GM10248 (cell line): Measurements from ENCODE around the gene HOXA3.

Experiments
- CTCF ChIA-PET: fragments of 300-600 bp; sonication (Branson Sonifier 250); formaldehyde crosslinking; extraction: SDS; loops from one replicate; lab custom pipeline; 2021; ENCODE audit warnings: antibody characterized with exemption; lab: Yijun Ruan, JAX
- POLR2A ChIA-PET: fragments of 350-650 bp; sonication (Branson Sonifier 250); formaldehyde crosslinking; extraction: SDS; loops from one replicate; lab custom pipeline; 2020; ENCODE audit warnings: antibody characterized with exemption; lab: Yijun Ruan, JAX
- DNase-seq: peaks from one replicate; pipeline ENCODE4 v3.0.0; 2012; ENCODE audit errors: extremely low spot score
- TF ChIP-seq, protein P1 (sequence below): IDR thresholded peaks from 2 replicates; pipeline ENCODE4 v1.5.1; 2012; ENCODE audit warnings: mild to moderate bottlenecking, low read depth; ENCODE audit errors: extremely low read depth, missing control alignments, control extremely low read depth

HOXA3 gene

DNA sequence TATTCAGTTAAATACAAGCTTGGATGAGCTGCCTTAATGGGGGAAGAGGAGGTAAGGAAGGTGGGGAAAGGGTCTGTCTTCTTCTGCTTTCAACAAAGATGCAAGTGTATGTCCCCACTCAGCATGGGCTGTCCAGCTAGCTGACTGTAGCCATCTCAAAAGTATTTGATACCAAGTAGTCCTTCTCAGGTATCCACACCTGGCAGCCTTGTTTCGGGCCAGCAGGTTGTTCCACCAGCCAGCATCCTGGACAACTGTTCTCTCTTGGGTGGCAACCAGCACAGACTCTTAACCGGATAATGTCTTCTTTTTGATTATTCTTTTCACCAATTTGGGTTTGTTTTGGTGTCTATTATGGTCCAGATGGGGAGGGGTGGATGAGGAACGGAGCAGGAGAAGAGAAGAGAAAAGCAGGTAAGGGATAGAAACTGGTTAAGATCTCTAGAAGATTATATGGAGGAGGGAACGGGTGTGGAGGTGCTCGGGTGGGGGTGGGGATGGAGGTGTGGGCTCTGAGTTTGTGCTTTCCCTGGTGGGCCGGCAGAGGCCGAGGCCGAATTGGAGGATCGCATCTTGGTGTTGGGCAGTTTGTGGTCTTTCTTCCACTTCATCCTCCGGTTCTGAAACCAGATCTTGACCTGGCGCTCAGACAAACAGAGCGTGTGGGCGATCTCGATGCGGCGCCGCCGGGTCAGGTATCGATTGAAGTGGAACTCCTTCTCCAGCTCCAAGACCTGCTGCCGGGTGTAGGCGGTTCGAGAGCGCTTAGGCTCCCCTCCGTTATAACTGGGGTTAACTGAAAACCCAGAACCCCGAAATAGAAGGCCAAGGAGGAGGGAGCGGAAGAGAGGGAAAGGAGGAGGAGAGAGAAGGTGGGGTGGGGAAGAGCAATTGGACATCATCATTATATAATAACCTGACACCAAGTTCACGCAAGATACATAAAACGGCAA, 23.3 kb downstream of the HOXA3 start:
- no peak for DNase-seq
- ChIA-PET CTCF (interaction anchor here (0.9 kb wide), 1 partner anchor 32 kb away, joined by 3 read pairs; no protein-coding TSS in a partner anchor), POLR2A (no interaction called here)
- TF ChIP-seq, protein P1, sequence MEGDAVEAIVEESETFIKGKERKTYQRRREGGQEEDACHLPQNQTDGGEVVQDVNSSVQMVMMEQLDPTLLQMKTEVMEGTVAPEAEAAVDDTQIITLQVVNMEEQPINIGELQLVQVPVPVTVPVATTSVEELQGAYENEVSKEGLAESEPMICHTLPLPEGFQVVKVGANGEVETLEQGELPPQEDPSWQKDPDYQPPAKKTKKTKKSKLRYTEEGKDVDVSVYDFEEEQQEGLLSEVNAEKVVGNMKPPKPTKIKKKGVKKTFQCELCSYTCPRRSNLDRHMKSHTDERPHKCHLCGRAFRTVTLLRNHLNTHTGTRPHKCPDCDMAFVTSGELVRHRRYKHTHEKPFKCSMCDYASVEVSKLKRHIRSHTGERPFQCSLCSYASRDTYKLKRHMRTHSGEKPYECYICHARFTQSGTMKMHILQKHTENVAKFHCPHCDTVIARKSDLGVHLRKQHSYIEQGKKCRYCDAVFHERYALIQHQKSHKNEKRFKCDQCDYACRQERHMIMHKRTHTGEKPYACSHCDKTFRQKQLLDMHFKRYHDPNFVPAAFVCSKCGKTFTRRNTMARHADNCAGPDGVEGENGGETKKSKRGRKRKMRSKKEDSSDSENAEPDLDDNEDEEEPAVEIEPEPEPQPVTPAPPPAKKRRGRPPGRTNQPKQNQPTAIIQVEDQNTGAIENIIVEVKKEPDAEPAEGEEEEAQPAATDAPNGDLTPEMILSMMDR = no peak

DNA sequence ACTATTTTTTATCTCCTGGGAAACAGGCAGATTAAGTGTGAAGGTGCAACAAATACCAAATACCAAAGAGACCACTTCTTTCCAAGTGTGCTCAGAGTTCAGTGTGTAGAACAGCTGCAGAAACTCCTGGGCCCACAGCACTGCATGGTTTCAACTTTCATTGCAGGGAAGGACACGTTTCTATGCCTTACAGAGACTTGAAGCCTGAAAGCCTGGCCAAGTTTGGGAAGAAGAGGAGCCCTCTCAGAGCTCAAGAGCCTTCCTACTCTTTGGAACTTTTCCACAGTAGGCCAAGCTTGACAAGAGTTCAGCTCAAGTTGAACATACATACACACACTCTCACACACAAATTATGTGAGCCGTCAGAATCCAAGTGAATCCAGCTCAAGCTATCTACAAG, 24.3 kb downstream of the HOXA3 start:
- POLR2A ChIA-PET = no interaction called here
- CTCF ChIA-PET = interaction anchor here (0.8 kb wide), 1 partner anchor 446 kb away, joined by 4 read pairs; no protein-coding TSS in a partner anchor
- DNase-seq = no peak
- TF ChIP-seq, protein P1 = no peak

DNA sequence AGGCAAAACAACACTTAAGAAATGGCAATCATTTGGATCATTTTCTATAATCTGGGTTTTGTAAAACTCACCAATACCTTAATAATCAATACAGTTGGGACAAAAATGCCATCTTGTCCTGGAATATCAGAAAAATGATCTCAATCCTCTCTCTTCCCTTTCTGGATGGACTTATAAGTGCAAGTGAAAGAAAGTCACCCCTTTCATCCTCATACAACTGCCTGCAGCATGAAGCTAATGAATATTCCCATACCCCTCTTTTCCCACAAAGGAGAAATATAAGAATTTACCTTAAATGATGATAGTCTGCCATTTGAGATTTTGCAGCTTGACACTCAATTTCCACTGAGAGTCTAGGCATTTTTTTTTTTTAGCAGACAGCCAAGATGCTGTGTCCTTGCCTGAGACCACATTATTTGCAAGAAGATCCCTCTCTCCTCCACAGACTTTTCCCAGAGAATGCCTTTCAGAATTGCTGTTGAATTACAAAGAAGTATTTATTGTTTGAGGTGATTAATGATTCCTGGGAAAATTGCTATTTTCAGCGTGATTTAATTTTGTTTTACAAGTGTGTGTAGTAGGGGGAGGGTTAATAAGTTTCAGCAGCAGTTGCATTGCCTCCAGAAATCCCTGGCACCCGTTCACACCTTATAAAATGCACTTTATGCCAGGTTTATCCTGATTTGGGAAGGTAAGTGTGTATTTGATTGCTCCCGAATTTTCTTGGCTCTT, 25.6 kb downstream of the HOXA3 start:
- ChIA-PET POLR2A (no interaction called here), CTCF (interaction anchor here (0.9 kb wide), 1 partner anchor 34 kb away, joined by 4 read pairs; no protein-coding TSS in a partner anchor)
- TF ChIP-seq, protein P1 = no peak
- DNase-seq = no peak

DNA sequence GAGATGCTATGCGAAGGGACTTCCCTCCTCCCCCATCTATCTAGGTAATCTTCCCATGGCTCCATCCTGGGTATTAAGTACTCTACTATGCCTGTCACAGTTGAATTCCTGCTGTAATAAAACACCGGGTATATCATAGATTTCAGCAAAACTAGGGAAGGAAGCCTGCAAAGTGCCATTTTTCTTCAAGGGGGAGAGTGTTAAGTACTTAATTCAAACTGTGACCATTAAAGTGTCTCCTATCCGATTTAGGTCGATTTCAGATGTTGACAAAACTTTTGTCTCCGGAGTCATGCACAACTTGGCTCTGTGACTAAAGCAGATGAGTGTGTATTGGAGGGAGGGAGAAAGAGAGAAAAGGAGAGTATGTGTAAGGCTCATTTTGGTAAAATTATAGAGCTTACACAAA, 26.4 kb downstream of the HOXA3 start:
- no peak for DNase-seq
- TF ChIP-seq, protein P1 = no peak
- ChIA-PET CTCF (interaction anchor here (0.9 kb wide), 1 partner anchor 35 kb away, joined by 4 read pairs; no protein-coding TSS in a partner anchor), POLR2A (no interaction called here)

DNA sequence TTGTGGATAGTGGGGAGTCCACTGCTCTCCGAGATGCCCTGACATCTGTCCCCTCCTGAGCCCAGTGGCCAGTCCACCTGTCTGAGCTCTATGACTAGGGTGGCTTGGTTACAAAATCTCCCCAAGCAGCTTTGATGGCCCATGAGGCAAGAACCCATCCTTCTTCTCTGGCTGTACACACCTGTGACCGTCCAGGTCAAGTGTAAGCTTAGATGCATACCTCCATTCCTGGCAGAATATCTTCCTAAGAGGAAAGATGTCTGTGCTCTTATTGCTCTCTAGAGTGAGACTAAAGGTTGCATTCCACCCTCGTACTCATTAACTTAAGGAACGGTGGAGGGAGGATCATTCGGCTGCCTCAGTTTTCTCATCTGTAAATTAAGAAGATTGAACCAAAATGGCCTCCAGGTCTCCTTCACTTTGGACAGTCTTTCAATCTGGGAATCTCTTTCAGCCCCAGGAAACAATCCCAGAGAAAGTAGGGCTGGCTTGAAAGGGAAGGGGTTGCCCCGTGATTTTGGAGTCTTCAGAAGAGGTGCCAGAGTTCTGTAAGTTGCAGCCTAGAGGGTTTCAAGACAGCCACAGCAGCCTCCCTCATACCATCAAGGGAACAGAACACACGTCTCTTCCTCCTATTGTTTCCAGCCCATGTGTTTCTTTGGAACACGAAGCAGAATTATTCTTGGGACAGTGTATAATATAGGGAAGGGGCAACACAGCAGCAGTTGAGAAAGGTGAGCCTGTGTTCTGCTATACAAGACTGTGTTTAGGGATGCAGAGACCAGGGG, 27.3 kb downstream of the HOXA3 start:
- TF ChIP-seq, protein P1 = no peak
- ChIA-PET CTCF (no interaction called here), POLR2A (no interaction called here)
- no peak for DNase-seq
